Activated naive CD8-positive, alpha-beta T cell (primary cell): Measurements from ENCODE around the gene CTSD.
"Not testable (repeated sequence)": the region's sequence is repeated elsewhere in the genome, so short reads cannot be mapped to it uniquely, and the experiment has no call there.

Experiments
- H3K27ac Mint-ChIP-seq: one replicate; pipeline ENCODE4 v1.8.0; 2021; ENCODE audit warnings: mixed read lengths
- H3K27me3 Mint-ChIP-seq: one replicate; pipeline ENCODE4 v1.8.0; 2021; ENCODE audit warnings: mixed read lengths
- H3K36me3 Mint-ChIP-seq: one replicate; pipeline ENCODE4 v1.8.0; 2021; ENCODE audit warnings: mixed read lengths
- H3K4me1 Mint-ChIP-seq: one replicate; pipeline ENCODE4 v1.8.0; 2021; ENCODE audit warnings: low read depth, mixed read lengths
- H3K4me3 Mint-ChIP-seq: one replicate; pipeline ENCODE4 v1.8.0; 2021; ENCODE audit warnings: mild to moderate bottlenecking, mixed read lengths
- H3K9me3 Mint-ChIP-seq: one replicate; pipeline ENCODE4 v1.8.0; 2021; ENCODE audit warnings: low read depth, mixed read lengths

The CTSD gene

GRCh38 chr11:1763796-1764661 lies at the start of gene CTSD:
Gene CTSD, minus strand, starts transcription at chr11:1763927. Its CDS starts 68 bp downstream, at chr11:1763859.
- Mint-ChIP-seq H3K36me3 (no peaks in the 10 kb centered on the region), H3K9me3 (no peaks in the 10 kb centered on the region), H3K27me3 (no peaks in the 10 kb centered on the region)

GRCh38 chr11:1813356-1813755 lies 49.6 kb upstream of the CTSD start:
- H3K4me1 Mint-ChIP-seq, H3K9me3 Mint-ChIP-seq, H3K4me3 Mint-ChIP-seq, H3K27me3 Mint-ChIP-seq, H3K36me3 Mint-ChIP-seq, H3K27ac Mint-ChIP-seq: not testable (repeated sequence)

More at GRCh38 chr11:1763796-1764661, at the start of gene CTSD:
- Mint-ChIP-seq H3K27ac (peak within 1 kb of the TSS; percentile 84), H3K4me3 (peak within 1 kb of the TSS; percentile 91), H3K4me1 (peaks cover 32% of the 10 kb centered on the region)

GRCh38 chr11:1812801-1813200 lies 49.1 kb upstream of the CTSD start:
- Mint-ChIP-seq H3K4me3 (no peak overlapping the region), H3K4me1 (no peaks in the 10 kb centered on the region), H3K9me3 (no peaks in the 10 kb centered on the region), H3K27me3 (no peaks in the 10 kb centered on the region), H3K27ac (no peak overlapping the region), H3K36me3 (no peaks in the 10 kb centered on the region)

- Mint-ChIP-seq H3K9me3 (no peaks in the 10 kb centered on the region), H3K4me3 (no peak overlapping the region), H3K4me1 (no peaks in the 10 kb centered on the region), H3K27me3 (no peaks in the 10 kb centered on the region), H3K27ac (no peak overlapping the region), H3K36me3 (no peaks in the 10 kb centered on the region)
Observed at GRCh38 chr11:1812274-1812673, 48.5 kb upstream of the CTSD start.

GRCh38 chr11:1810761-1811160 lies 47.0 kb upstream of the CTSD start:
- H3K27me3 Mint-ChIP-seq, result no peaks in the 10 kb centered on the region
- H3K4me3 Mint-ChIP-seq, result no peak overlapping the region
- no peaks in the 10 kb centered on the region for H3K36me3 Mint-ChIP-seq
- no peaks in the 10 kb centered on the region for H3K9me3 Mint-ChIP-seq
- H3K4me1 Mint-ChIP-seq, result no peaks in the 10 kb centered on the region
- H3K27ac Mint-ChIP-seq, result no peak overlapping the region

GRCh38 chr11:1807264-1807995 lies 43.7 kb upstream of the CTSD start:
- Mint-ChIP-seq H3K36me3 (no peaks in the 10 kb centered on the region), H3K27ac (no peak overlapping the region), H3K4me1 (no peaks in the 10 kb centered on the region), H3K4me3 (no peak overlapping the region), H3K9me3 (no peaks in the 10 kb centered on the region), H3K27me3 (peaks cover 2% of the 10 kb centered on the region)

GRCh38 chr11:1805525-1805924 lies 41.8 kb upstream of the CTSD start:
- Mint-ChIP-seq H3K4me1 (no peaks in the 10 kb centered on the region), H3K4me3 (no peak overlapping the region), H3K9me3 (no peaks in the 10 kb centered on the region), H3K27me3 (peaks cover 5% of the 10 kb centered on the region), H3K27ac (no peak overlapping the region), H3K36me3 (no peaks in the 10 kb centered on the region)

- not testable (repeated sequence) for H3K27me3 Mint-ChIP-seq, H3K27ac Mint-ChIP-seq, H3K4me3 Mint-ChIP-seq, H3K36me3 Mint-ChIP-seq, H3K4me1 Mint-ChIP-seq, H3K9me3 Mint-ChIP-seq
Observed at GRCh38 chr11:1803835-1804519, 40.2 kb upstream of the CTSD start.

- no peaks in the 10 kb centered on the region for H3K36me3 Mint-ChIP-seq
- no peak overlapping the region for H3K4me3 Mint-ChIP-seq
- H3K4me1 Mint-ChIP-seq, result no peaks in the 10 kb centered on the region
- H3K9me3 Mint-ChIP-seq, result no peaks in the 10 kb centered on the region
- H3K27ac Mint-ChIP-seq, result no peak overlapping the region
- peaks cover 5% of the 10 kb centered on the region for H3K27me3 Mint-ChIP-seq
Observed at GRCh38 chr11:1803246-1803645, 39.5 kb upstream of the CTSD start.

GRCh38 chr11:1797391-1798125 lies 33.8 kb upstream of the CTSD start:
- Mint-ChIP-seq H3K9me3 (no peaks in the 10 kb centered on the region), H3K36me3 (no peaks in the 10 kb centered on the region), H3K4me1 (peaks cover 6% of the 10 kb centered on the region), H3K27ac (no peak overlapping the region), H3K4me3 (no peak overlapping the region), H3K27me3 (peaks cover 2% of the 10 kb centered on the region)

GRCh38 chr11:1796413-1797011 lies 32.8 kb upstream of the CTSD start:
- Mint-ChIP-seq H3K36me3 (no peaks in the 10 kb centered on the region), H3K4me1 (peaks cover 8% of the 10 kb centered on the region), H3K27ac (no peak overlapping the region), H3K27me3 (peaks cover 2% of the 10 kb centered on the region), H3K4me3 (no peak overlapping the region), H3K9me3 (no peaks in the 10 kb centered on the region)

- Mint-ChIP-seq H3K27me3 (no peaks in the 10 kb centered on the region), H3K9me3 (no peaks in the 10 kb centered on the region), H3K4me3 (peak overlapping the region; percentile 83), H3K4me1 (peaks cover 8% of the 10 kb centered on the region), H3K27ac (no peak overlapping the region), H3K36me3 (no peaks in the 10 kb centered on the region)
Observed at GRCh38 chr11:1793081-1793480, 29.4 kb upstream of the CTSD start.

- Mint-ChIP-seq H3K9me3 (no peaks in the 10 kb centered on the region), H3K4me3 (peak overlapping the region; percentile 83), H3K36me3 (no peaks in the 10 kb centered on the region), H3K27ac (peak overlapping the region; percentile 84), H3K27me3 (no peaks in the 10 kb centered on the region), H3K4me1 (peaks cover 8% of the 10 kb centered on the region)
Observed at GRCh38 chr11:1792461-1792860, 28.7 kb upstream of the CTSD start.

GRCh38 chr11:1791912-1792311 lies 28.2 kb upstream of the CTSD start:
- Mint-ChIP-seq H3K9me3 (no peaks in the 10 kb centered on the region), H3K27ac (no peak overlapping the region), H3K27me3 (no peaks in the 10 kb centered on the region), H3K4me3 (no peak overlapping the region), H3K36me3 (no peaks in the 10 kb centered on the region), H3K4me1 (peaks cover 8% of the 10 kb centered on the region)
